ENCODE data around the gene CCDC28A.

CCDC28A gene

GRCh38 chr6:138795809-138796603 lies 22.4 kb downstream of the CCDC28A start, which contains the start of gene ECT2L:
TSS of gene ECT2L (plus strand) at chr6:138796087. CDS start at chr6:138813275, 17,188 bp downstream.
- DNase-seq (ENCODE audit: low spot score): peak; percentile 86

GRCh38 chr6:138796771-138797170 lies 23.2 kb downstream of the CCDC28A start:
- DNase-seq (ENCODE audit: low spot score): no peak

DNA sequence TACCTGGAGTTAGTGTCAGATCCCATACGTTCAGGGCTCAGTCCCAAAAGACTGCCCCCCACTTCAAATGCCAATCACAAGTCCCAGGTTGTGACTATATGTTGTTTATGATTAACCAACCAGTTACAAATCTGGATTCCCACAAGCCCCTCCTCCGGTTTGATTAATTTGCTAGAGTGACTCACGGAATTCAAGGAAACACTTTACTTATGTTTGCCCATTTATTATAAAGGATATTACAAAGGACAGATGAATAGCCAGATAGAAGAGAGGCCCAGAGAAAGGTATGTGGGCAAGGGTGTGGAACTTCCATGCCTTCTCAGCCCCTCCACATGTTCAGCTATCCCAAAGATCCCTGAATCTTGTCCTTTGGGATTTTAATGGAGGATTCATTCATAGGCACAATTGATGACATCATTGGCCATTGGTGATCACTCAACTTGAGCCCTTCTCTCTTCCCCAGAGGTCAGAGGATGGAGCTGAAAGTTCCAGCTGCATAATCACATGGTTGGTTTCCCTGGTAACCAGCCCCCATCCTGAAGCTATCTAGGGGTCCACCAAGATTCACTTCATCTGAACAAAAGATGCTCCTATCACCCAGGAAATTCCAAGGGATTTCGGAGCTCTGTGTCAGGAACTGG lies 24.4 kb downstream of the CCDC28A start:
- DNase-seq (ENCODE audit: low spot score): no peak

GRCh38 chr6:138800377-138801150 lies 27.0 kb downstream of the CCDC28A start:
- DNase-seq (ENCODE audit: low spot score): no peak

- DNase-seq (ENCODE audit: low spot score): no peak
Measured at GRCh38 chr6:138803331-138803730, 29.8 kb downstream of the CCDC28A start.

- no peak for DNase-seq (ENCODE audit: low spot score)
Measured at GRCh38 chr6:138803861-138804260, 30.3 kb downstream of the CCDC28A start.

GRCh38 chr6:138805016-138805765 lies 31.6 kb downstream of the CCDC28A start:
- peak; percentile 76 for DNase-seq (ENCODE audit: low spot score)

DNA sequence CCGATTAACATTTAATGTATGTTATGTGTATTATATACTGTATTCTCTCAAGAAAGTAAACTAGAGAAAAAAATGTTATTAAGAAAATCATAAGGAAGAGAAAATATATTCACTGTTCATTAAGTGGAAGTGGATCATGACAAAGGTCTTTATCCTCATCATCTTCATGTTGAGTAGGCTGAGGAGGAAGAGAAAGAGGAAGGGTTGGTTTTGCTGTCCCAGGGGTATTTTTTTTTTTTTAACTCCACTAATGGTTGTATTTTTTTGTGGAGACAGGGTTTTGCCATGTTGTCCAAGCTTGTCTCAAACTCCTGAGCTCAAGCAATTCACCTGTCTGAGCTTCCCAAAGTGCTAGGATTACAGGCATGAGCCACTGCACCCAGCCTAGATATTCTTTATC lies 33.3 kb downstream of the CCDC28A start:
- DNase-seq (ENCODE audit: low spot score): no peak

DNA sequence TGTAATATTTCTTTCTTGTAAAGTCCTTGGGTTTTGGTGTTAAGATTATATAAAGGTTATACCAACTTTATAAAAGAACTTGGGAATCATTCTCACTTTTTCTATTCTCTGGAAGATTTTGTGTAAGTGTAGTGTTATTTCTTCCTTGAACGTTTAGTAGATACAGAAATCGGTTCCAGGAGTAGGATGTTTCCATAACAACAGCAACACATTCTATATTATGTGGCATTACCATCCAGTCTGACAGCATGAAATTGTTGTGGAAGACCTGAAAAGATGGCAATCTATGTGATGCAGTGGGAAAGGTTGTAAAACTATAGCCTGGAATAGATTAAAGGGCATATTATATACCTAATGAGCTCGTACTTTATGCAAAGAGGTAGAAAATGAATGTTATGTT lies 36.1 kb downstream of the CCDC28A start:
- no peak for DNase-seq (ENCODE audit: low spot score)

DNA sequence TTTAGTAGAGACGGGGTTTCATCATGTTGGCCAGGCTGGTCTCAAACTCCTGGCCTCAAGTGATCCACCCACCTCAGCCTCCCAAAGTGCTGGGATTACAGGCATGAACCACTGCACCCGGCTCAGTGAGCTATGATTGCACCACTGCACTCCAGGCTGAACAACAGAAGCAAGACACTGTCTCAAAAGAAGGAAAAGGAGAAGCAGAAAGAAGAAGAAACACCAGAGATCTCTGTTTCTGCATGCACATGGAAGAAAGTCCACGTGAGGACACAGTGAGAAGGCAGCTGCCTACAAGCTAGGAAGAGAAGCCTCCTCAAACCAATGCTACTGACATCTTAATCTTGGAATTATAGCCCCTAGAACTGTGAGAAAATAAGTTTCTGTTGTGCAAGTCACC lies 38.3 kb downstream of the CCDC28A start:
- no peak for DNase-seq (ENCODE audit: low spot score)

DNA sequence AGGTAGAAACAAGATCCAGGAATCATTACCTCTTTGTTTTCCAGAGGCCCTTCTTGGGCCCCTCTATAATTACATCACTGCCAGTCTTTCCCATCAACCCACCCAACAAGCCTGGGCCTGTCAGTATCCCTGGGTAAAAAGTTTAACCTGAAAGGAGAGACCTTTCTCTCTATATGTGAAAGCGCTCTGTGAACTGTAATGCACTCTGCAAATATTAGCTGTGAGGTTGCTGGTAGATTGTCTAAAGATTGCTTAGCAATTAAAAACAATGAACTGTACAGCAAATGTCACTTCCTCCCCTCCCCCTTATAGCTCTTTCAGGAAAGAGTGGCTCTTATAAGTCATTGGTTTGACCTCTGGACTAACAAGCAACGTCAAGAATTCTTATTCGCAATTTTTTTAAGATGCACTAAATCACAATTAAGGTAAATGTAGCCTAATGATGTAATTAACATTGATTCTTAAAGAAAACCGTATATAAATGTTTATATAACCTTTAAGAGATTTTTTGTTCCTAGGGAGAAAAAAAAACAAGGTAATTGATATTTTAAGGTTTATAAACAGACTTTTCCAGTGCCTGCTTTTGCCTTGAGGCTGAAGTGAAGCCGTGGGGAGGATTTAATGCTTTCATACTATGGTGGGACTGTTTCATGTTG lies 40.7 kb downstream of the CCDC28A start:
- no peak for DNase-seq (ENCODE audit: low spot score)

GRCh38 chr6:138815221-138815620 lies 41.7 kb downstream of the CCDC28A start:
- DNase-seq (ENCODE audit: low spot score): no peak

DNA sequence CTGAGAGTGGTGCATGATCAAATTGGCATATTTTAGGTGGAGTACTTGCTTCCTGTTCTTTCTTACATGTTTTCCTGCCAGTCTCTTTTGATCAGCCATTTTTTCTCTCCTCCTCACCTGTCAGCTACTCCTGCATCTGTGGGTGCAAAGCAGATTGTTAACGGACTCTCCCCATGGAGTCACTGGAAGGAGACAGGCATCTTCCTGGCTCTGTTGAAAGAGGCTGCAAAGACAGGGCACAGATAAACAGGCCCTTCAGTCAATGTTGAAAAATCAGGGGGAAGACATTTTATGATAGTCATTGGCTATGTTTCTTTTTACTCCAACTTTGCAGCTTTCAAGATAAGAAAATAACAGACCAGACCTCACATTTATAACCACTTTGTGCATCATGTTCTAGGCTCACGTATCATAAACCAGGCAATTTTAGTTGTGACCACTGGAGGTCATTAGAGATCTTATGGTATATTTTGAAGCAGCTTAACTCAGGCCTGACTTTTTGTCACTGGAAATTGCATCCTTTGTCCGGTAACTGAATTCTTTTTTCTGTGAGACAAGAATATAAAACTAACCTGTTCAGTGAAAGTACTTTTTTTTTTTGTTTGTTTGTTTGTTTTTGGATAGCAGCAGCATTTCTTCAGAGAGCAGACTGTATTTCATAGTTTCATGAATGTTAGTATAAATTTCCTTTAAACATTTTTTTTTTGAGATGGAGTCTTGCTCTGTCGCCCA lies 42.4 kb downstream of the CCDC28A start:
- no peak for DNase-seq (ENCODE audit: low spot score)

- no peak for DNase-seq (ENCODE audit: low spot score)
Measured at GRCh38 chr6:138817799-138818198, 44.2 kb downstream of the CCDC28A start.

DNA sequence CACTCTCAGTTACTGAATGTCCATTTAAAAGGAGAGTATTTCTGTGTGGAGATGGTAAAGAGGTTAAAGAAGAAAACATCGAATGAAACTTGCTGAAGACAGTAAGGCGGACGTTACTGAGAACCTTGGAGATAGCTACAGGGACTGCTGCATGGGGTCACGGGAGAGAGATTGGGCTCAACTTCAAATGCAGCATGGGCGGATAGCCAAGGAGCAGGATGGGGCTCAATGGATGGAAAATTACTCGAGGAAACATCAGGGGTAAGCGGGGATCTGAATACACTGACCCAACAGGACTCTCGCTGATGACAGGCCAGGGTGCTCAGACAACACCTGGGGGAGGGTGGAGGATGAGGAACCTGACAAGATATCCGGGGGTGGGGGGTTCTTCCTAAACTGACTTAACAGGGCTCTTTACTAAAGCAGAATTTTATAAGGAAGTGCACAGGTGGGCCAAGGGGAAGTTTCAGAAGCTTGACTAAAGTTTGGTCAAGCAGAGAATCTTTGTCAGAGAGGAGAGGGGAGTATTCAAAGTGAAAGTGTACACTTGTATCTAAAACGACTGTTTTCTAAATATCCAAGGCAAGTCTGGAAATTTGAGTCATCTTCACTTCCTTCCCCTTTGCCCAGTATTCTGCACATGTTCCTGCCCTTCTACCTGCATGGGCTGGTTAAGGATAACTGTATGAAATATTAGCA lies 45.1 kb downstream of the CCDC28A start:
- no peak for DNase-seq (ENCODE audit: low spot score)

- DNase-seq (ENCODE audit: low spot score): no peak
Measured at GRCh38 chr6:138821519-138821918, 48.0 kb downstream of the CCDC28A start.

DNA sequence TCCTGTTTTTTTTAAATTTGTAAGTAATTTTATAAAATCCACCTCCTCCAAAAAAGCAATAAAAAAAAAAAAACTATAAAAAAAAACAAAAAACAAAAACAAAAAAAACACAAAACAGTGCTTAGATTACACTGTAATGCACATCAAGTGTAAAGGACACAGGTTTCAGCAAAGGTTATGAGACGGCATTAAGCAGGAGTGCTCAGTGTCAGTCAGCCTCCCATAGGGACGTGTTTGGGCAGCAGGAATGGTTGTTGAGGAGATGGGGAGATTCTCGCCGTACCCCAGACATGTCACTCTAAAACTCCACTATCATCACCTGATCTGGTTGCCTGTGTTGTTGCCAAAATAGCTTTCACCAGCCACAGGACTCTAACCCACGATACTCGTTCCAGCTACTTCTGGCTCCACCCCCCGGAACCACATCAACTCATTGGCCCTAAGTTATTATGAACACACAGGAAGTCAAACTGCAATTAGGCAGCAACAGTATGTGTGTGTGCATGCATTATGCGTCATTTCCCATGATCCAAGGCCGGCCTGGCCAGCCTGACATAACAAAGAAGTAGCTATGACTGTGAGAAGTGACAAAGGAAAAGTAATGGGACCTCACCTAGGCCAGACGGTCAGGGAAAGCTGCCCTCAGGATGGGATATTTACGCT lies 51.0 kb downstream of the CCDC28A start:
- DNase-seq (ENCODE audit: low spot score): no peak

DNA sequence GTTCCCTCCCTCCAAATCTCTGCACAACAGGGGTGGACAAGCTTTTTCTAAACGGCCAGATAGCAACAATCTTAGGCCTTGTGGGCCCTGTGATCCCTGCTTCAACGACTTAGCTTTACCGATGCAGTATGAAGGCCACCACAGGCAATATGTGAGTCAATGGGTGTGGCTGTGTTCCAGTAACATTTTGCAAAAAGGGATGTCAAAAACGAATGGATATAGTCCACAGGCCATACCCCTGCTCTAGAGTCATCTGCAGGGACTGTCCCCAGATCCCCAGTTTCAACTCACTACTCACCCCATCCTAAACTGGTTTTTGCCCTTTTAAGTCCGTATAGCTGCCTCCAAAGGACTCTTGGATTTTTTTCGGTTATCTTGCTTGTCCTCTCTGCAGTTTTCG lies 56.7 kb downstream of the CCDC28A start:
- DNase-seq (ENCODE audit: low spot score): no peak

DNA sequence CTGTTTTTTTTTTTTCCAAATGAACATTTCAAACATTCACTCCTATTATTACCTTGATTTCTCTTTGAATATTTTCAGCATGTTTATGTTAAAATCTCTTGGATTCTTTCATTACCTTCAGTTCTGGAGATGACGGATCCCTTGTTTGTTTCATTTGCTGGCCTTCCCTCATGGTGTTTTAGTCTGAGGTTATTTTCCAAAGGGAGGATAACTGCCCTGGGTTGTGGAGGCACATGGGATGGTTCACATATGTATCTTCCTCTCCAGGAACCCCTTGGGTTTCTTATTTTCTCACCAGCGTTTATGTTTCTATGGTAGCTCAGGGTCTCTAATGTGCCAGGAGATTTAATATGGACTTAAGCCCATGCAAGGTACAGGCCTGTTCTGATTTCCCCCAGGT lies 58.6 kb downstream of the CCDC28A start:
- DNase-seq (ENCODE audit: low spot score): no peak
